Measurements from ENCODE around the gene ADAMTS2. TPM values are rescaled to one million over a fixed set of nuclear protein-coding genes. Genes with fewer than 3 reads are reported as not detected.

The ADAMTS2 gene
- total RNA-seq, 2 experiments from 2014 or later = not detected

DNA sequence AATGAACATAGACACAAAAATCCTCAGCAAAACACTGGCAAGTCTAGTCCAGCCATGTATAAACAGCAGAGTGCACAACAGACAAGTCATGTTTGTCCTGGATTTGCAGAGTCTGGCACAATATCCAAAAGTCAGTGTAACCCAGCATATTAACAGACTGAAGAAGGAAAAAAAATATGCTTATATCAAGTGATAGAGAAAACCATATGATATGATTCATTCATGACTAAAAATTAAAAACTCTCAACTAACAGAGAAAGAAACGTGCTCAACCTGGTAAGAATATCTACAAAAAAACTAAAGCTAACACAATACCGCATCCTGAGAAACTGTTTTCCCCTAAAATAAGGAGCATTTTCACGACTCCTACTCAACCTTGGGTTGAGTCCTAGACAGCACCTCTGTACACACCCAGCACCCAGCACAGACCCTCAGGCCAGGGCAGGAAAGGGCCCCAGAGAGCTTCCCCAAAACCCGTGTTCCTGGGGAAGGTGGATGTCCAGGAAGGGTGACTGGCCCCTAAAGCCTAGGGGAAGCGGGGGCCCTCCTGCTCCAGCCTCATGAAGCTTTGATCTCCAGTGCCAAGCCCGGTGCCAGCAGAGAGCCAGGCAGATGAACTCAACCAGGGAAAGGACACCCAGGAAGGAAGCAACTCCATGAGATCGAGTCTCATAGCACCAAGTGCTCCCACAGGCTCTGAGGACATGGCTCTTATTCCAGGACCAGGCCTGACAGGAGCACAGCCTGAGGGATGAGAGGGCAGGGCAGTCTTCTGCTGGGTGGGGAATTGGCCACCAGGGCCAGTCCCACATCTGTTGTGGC, 38.9 kb downstream of the ADAMTS2 start:
- no peaks in the 10 kb centered on the region for H3K4me1 ChIP-seq (ENCODE audit: insufficient read depth, low read length)
- no peak for ATAC-seq (ENCODE audit: poor library complexity)
- no peak overlapping the region for H3K4me3 ChIP-seq (ENCODE audit: low read length)
- Mint-ChIP-seq H3K36me3 (ENCODE audit: low read depth) (no peaks in the 10 kb centered on the region), H3K27me3 (no peaks in the 10 kb centered on the region), H3K4me1 (ENCODE audit: low read depth) (no peaks in the 10 kb centered on the region), H3K4me3 (no peak overlapping the region), H3K9me3 (peaks cover 9% of the 10 kb centered on the region), H3K27ac (no peak overlapping the region)
- H3K27ac ChIP-seq (ENCODE audit: low read depth in 1 of 2, low read length in 2 of 2) = no peak overlapping the region
- no peak for DNase-seq
- TF ChIP-seq, protein P1, sequence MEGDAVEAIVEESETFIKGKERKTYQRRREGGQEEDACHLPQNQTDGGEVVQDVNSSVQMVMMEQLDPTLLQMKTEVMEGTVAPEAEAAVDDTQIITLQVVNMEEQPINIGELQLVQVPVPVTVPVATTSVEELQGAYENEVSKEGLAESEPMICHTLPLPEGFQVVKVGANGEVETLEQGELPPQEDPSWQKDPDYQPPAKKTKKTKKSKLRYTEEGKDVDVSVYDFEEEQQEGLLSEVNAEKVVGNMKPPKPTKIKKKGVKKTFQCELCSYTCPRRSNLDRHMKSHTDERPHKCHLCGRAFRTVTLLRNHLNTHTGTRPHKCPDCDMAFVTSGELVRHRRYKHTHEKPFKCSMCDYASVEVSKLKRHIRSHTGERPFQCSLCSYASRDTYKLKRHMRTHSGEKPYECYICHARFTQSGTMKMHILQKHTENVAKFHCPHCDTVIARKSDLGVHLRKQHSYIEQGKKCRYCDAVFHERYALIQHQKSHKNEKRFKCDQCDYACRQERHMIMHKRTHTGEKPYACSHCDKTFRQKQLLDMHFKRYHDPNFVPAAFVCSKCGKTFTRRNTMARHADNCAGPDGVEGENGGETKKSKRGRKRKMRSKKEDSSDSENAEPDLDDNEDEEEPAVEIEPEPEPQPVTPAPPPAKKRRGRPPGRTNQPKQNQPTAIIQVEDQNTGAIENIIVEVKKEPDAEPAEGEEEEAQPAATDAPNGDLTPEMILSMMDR (IDR thresholded peaks at IDR 0.05) = no peak
- intact Hi-C loops (cut with DNase I, micrococcal nuclease) = no loop called here
- H3K27me3 ChIP-seq (ENCODE audit: control insufficient read depth in 1 of 2, insufficient read depth in 2 of 2, low read length in 2 of 2) = no peaks in the 10 kb centered on the region
- no peaks in the 10 kb centered on the region for H3K36me3 ChIP-seq (ENCODE audit: insufficient read depth, low read length)
- peaks cover 14 to 53% of the 10 kb centered on the region in 2 experiments for H3K9me3 ChIP-seq (ENCODE audit: control insufficient read depth in 1 of 2, insufficient read depth in 1 of 2, low read length in 2 of 2)
- POLR2A ChIA-PET = no interaction called here
- CTCF ChIA-PET = no interaction called here

DNA sequence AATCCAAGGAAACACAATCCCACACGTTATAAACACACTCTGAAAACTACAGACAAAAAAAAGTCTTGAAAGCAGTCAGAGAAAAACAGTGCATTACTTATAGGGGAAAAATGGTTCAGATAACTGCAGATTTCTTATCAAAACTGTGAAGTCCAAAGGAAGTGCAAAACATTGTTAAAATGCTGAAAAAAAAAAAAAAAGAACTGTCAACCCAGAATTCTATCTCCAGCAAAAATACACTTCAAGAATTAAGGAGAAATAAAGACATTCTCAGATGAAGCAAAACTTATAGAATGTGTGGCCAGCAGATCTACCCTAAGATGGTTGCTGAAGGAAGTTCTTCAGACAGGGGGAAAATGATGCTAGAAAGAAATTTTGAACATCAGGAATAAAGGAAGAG, 40.4 kb downstream of the ADAMTS2 start:
- ChIA-PET POLR2A (no interaction called here), CTCF (no interaction called here)
- Histone ChIP-seq H3K4me3 (ENCODE audit: low read length) (no peak overlapping the region), H3K27me3 (ENCODE audit: control insufficient read depth in 1 of 2, insufficient read depth in 2 of 2, low read length in 2 of 2) (no peaks in the 10 kb centered on the region), H3K36me3 (ENCODE audit: insufficient read depth, low read length) (no peaks in the 10 kb centered on the region), H3K4me1 (ENCODE audit: insufficient read depth, low read length) (no peaks in the 10 kb centered on the region), H3K9me3 (ENCODE audit: control insufficient read depth in 1 of 2, insufficient read depth in 1 of 2, low read length in 2 of 2) (peaks cover 14 to 53% of the 10 kb centered on the region in 2 experiments), H3K27ac (ENCODE audit: low read depth in 1 of 2, low read length in 2 of 2) (no peak overlapping the region)
- H3K36me3 Mint-ChIP-seq (ENCODE audit: low read depth) = no peaks in the 10 kb centered on the region
- no peak for ATAC-seq (ENCODE audit: poor library complexity)
- H3K27ac Mint-ChIP-seq = no peak overlapping the region
- intact Hi-C loops (cut with DNase I, micrococcal nuclease) = no loop called here
- H3K27me3 Mint-ChIP-seq = no peaks in the 10 kb centered on the region
- DNase-seq = no peak
- TF ChIP-seq, protein P1 (IDR thresholded peaks at IDR 0.05) = no peak
- peaks cover 9% of the 10 kb centered on the region for H3K9me3 Mint-ChIP-seq
- no peak overlapping the region for H3K4me3 Mint-ChIP-seq
- no peaks in the 10 kb centered on the region for H3K4me1 Mint-ChIP-seq (ENCODE audit: low read depth)

DNA sequence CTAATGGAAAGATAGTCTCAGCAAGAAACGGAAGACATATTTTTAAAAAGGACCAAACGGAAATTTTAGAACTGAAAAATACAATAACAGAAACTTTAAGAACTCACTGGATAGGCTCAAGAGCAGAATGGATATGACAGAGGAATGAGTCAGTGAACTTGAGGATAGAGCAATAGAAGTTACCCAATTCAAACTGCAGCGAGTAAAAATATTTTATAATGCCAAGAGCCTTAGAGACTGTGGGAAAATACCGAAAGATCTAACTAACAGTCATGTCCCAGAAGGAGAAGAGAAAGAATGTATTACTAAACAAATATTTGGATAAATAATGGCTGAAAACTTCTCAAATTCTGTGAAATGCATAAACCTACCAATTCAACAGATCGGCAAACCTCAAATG, 40.8 kb downstream of the ADAMTS2 start:
- Mint-ChIP-seq H3K4me1 (ENCODE audit: low read depth) (no peaks in the 10 kb centered on the region), H3K27ac (no peak overlapping the region), H3K27me3 (no peaks in the 10 kb centered on the region), H3K9me3 (peaks cover 9% of the 10 kb centered on the region), H3K4me3 (no peak overlapping the region), H3K36me3 (ENCODE audit: low read depth) (no peaks in the 10 kb centered on the region)
- CTCF ChIA-PET = no interaction called here
- TF ChIP-seq, protein P1 (IDR thresholded peaks at IDR 0.05) = no peak
- no peak for DNase-seq
- intact Hi-C loops (cut with DNase I, micrococcal nuclease) = no loop called here
- no peak for ATAC-seq (ENCODE audit: poor library complexity)
- no peak overlapping the region for H3K4me3 ChIP-seq (ENCODE audit: low read length)
- H3K36me3 ChIP-seq (ENCODE audit: insufficient read depth, low read length) = no peaks in the 10 kb centered on the region
- POLR2A ChIA-PET = no interaction called here
- peaks cover 14 to 53% of the 10 kb centered on the region in 2 experiments for H3K9me3 ChIP-seq (ENCODE audit: control insufficient read depth in 1 of 2, insufficient read depth in 1 of 2, low read length in 2 of 2)
- H3K27me3 ChIP-seq (ENCODE audit: control insufficient read depth in 1 of 2, insufficient read depth in 2 of 2, low read length in 2 of 2) = no peaks in the 10 kb centered on the region
- H3K27ac ChIP-seq (ENCODE audit: low read depth in 1 of 2, low read length in 2 of 2) = no peak overlapping the region
- H3K4me1 ChIP-seq (ENCODE audit: insufficient read depth, low read length) = no peaks in the 10 kb centered on the region
